T-helper 2 cell treated with Interferon-gamma antibody and Interleukin-4, amounts not matched to agents 100 ng/mL and 5 ng/mL, for 36 hours (primary cell): ENCODE data around the gene RNF166. TPM values are rescaled to one million over a fixed set of nuclear protein-coding genes. Genes with fewer than 3 reads are reported as not detected.
"Not testable (repeated sequence)": the region's sequence is repeated elsewhere in the genome, so short reads cannot be mapped to it uniquely, and the experiment has no call there.

ENCODE experiments used
- intact Hi-C: fragments of 100-400 bp; cut with micrococcal nuclease; formaldehyde crosslinking; loops from one replicate; pipeline ENCODE4 v1.15.1; 2023
- total RNA-seq: library from RNA; stranded (reverse); gene quantifications from 2 replicates; pipeline ENCODE4 v1.2.3, GENCODE V29; 2022

The RNF166 gene
- total RNA-seq, 1 donor from 2014 or later: 120 TPM

DNA sequence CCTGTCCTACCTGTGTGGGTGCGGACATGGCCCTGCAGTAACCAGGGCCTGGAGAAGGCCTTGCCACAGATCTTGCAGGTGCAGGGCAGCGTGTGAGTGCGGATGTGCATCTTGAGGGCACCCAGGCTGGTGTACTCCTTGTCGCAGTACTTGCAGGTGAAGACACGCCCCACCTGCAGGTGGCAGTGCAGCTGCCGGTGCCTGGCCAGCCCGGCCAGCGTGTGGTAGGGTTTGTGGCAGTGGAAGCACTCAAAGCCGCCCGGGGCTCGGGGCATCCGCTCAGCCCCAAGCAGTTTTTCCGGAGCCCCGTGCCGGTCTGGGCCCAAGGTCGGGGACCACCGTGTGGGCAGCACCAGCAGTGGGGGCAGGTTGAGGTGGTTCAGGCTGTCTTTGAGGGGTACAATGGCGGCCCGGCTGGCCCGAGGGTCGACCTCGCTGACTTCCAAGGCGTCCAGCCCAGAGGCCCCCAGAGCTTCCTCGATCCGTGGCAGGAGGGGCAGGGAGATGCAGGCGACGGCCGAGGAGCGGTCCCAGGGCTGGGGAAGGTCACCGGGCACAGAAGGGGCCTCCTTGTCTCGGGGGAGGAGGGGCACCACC, 25.0 kb downstream of the RNF166 start:
- intact Hi-C loops: no loop called here

- intact Hi-C loops: no loop called here
Measured at GRCh38 chr16:88680554-88681083, 25.6 kb downstream of the RNF166 start.

GRCh38 chr16:88678224-88678979, 27.8 kb downstream of the RNF166 start:
- intact Hi-C loops: no loop called here

- intact Hi-C loops: no loop called here
Measured at GRCh38 chr16:88677721-88678120, 28.5 kb downstream of the RNF166 start.

- intact Hi-C loops: no loop called here
Measured at GRCh38 chr16:88676502-88677242, 29.5 kb downstream of the RNF166 start.

GRCh38 chr16:88673716-88674379, 32.4 kb downstream of the RNF166 start:
- intact Hi-C loops: no loop called here

DNA sequence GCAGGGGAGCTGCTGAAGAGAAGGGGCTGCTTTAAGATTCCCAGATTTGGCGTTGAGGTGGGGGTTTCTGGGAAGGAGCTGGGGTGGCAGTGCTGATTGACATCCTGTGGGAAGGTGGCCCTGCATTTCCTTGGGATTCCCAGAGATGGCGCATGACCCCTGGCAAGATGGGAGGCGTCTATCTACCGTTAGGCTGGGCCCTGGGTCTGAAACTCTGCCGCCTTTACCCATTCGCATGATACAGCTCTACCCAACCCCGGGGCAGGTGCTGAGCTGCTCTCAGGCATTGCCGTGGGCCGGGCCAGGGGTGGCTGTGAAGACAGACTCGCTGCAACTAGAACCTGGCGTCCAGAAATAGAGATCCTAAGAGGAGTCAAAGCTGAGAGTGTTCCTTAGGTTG, 33.4 kb downstream of the RNF166 start:
- intact Hi-C loops: no loop called here

DNA sequence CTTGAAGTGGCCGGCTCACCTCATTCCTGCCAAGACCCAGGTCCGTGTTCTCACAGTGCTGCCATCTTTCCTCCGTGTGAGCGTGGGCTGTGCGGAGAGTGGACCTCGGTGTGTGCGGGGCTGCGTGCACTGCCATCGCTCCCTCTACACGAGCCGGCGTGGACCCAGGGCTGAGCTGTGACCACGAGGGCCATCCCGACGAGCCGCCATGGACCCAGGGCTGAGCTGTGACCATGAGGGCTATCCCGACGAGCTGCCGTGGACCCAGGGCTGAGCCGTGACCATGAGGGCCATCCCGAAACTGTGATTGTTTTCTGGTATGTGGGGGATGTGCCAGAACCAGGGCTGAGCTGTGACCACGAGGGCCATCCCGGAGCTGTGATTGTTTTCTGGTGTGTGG, 34.4 kb downstream of the RNF166 start:
- intact Hi-C loops: no loop called here

GRCh38 chr16:88669980-88670379, 36.2 kb downstream of the RNF166 start:
- intact Hi-C loops: no loop called here

DNA sequence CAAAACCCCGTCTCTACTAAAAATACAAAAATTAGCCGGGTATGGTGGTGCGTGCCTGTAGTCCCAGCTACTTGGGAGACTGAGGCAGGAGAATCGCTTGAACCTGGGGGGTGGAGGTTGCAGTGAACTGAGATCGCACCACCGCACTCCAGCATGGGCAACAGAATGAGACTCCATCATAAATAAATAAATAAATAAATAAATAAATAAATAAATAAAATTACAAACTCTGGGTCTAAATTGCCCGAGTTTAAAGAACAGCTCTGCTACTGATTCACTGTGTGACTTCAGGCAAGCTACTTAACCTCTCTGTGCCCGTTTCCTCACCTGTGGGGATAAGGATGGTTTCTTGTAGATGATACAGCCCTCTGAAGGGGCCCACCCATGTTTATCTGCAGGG, 36.7 kb downstream of the RNF166 start:
- intact Hi-C loops: not testable (repeated sequence)

DNA sequence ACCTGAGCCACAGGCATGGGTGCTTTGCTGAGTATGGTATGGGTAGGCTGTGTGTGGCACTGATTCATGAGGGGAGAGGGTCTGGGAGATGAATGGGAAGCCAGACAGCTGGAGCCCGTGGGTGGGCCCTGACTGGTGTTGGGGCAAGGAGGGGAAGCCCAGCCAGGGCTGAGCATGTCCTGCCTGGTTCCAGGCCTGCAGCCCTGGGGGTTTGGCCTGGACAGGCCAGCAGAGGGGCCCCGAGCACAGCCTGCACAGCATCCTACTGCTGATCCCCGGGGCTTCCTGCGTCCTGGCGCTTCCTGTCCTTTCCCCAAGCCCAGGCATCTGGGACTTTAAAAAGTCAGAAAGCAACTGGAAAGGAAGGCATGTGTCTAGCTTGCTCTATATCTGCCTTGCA, 38.7 kb downstream of the RNF166 start:
- intact Hi-C loops: no loop called here

DNA sequence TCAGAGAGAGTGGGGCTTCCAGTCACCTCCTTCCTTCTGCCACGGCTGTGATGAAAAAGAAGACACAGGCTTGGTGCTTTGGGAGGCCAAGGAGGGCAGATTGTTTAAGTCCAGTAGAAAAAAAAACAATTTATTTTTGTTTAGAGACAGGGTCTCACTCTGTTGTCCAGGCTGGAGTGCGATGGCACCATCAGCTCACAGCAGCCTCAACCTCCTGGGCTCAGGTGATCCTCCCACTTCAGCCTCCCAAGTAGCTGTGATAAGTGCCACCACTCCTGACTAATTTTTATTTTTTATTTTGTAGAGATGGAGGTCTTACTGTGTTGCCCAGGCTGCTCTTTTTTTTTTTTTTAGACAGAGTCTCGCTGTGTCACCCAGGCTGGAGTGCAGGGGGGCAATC, 40.6 kb downstream of the RNF166 start:
- intact Hi-C loops: no loop called here

DNA sequence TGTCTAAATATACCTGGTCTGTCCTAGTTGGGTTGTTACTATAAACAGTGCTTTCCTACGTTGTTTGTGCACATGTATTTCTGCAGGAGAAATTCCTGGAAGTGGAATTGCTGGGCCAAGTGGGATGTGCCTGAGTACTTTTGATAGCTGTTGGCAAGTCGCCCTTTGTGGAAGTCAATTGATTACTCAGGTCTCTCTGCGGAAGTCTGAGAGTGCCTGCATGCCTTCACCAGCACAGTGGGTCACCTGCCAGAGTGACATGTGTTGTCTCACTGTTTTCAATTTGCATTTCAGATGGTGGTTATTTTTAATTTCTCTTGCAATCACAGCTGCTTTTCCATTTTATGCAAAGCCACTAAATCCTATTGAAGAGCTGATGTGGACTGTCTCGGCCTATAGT, 41.1 kb downstream of the RNF166 start:
- intact Hi-C loops: no loop called here

- intact Hi-C loops: loop anchor here (1.0 to 5.0 kb wide), 4 partner anchors 12 to 91 kb away; partner anchors contain the start of genes CYBA, SNAI3 and ZC3H18
Measured at GRCh38 chr16:88662843-88663606, 43.2 kb downstream of the RNF166 start, which contains the start of gene MVD. TSS of gene MVD (minus strand) at chr16:88663091. CDS start at chr16:88663080, 11 bp downstream.

DNA sequence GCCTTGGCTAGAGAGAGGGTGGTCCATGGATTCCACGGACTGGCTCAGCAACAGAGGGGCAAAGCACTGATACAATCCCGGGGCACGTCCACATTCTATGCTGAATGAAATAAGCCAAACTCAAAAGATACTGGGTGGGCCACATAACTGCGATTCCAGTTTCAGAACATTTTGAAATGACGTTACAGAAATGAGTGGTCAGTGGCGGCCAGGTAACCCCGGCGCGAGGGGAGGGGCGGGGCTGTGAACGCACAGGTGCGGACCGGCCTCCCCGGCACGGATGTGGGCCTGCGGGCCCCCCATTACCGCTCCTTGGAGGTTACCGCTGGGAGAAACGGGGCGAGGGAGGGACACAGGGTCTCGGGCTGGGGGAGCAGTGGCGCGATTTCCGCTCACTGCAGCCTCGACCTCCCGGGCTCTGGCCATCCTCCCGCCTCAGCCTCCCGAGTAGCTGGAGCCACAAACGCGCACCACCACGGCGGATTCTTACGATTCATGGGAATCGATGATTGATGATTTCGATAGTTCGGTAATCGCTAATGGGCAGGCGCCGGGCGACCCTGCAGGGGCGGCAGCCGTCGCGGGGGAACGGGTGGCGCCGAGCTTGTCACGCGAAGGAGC, 43.9 kb downstream of the RNF166 start:
- intact Hi-C loops: loop anchor here (5.0 kb wide), 1 partner anchor 90 kb away; the partner anchor contains the start of gene ZC3H18

DNA sequence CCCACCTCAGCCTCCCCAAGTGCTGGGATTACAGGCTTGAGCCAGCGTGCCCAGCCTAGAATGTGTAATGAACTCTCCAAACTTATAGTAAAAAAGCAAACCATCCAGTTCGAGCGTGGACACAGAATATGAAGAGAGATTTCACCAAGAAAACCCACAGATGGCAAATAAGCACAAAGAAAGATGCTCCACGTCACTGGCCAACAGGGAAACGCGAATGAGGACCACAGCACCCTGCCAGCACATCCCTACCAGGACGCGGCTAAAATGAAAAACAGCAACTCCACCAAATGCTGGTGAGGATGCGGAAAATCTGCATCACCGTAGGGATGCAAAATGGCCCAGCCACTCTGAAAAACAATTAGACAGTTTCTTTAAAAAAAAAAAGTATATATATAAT, 44.7 kb downstream of the RNF166 start:
- intact Hi-C loops: loop anchor here (5.0 kb wide), 1 partner anchor 89 kb away; the partner anchor contains the start of gene ZC3H18

DNA sequence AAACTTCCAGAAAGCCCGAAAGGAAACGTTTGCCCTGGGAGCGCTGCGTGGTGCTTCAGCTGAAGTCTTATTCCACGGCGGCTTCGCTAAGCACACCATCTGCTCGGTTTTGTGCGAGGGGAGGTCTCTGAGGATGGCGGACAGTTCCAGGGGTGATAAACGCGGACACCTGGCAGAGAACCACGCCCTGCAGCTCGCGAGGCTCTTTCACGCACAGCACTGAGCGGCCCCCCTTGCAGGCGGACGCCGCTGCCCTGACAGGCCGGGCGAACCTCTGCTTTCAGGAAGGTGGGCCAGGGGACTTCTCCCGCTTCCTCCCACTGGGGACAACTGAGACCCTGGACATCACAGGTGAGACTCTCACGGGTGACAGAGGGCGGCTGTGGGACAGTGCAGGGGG, 47.0 kb downstream of the RNF166 start:
- intact Hi-C loops: no loop called here

DNA sequence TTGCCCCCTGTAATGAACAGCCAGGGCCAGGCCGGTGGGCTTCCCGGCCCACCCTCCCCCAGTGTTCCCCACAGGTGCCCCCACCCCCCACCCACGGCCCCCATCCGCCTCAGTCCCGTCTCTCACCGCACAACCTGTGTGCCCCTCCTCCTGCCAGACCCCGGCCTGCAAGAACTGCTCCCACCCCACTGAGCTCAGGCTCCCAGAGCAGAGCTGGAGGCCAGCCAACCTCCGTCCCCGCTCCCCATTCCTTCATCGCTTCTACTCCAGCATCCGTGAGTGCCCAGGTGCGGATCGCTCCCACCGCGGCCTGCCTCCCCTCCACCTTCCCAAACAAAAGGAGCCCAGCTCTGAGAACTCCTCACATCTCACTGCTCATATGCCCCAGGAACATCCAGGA, 47.5 kb downstream of the RNF166 start:
- intact Hi-C loops: no loop called here

DNA sequence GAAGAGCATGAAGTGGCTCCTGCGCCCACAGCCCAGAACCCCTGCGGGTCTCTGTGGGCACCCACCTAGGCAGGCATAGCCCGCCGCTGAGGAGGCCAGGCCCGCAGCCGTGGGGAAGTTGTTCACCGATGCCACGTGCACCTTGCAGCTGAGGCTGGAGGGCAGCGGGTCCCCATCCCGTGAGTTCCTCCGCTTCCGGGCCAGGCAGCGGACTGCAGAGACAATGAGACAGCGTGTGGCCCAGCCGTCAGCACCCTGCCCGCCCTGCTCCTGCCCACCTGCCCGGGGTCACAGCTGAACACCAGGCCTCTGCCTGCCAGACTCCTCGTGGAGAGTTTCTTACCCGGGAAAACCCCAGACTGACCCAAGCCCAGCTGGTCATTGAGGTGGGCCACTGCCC, 48.8 kb downstream of the RNF166 start:
- intact Hi-C loops: no loop called here
